AG04450 (cell line): Measurements from ENCODE around the gene NAB2. TPM values are rescaled to one million over a fixed set of nuclear protein-coding genes. Genes with fewer than 3 reads are reported as not detected.

Experiments
- CTCF ChIA-PET: fragments of 300-600, 350-600 bp; formaldehyde crosslinking; extraction: SDS; loops from one replicate; lab custom pipeline; 2022; ENCODE audit warnings: antibody characterized with exemption, inconsistent platforms; lab: Charles Lee
- POLR2A ChIA-PET: fragments of 350-600 bp; formaldehyde crosslinking; extraction: SDS; loops from one replicate; lab custom pipeline; 2021; ENCODE audit warnings: antibody characterized with exemption, inconsistent platforms; lab: Yijun Ruan, JAX
- DNase-seq: peaks from one replicate; pipeline ENCODE4 v3.0.0-alpha.2; 2011; ENCODE audit warnings: low read depth, low spot score
- H3K27ac ChIP-seq: one replicate; pipeline ENCODE4 v1.5.1; 2012; ENCODE audit warnings: low read depth, low read length, control low read depth
- H3K27me3 ChIP-seq: one replicate; pipeline ENCODE4 v1.6.0; 2012; ENCODE audit warnings: low read length; ENCODE audit not compliant: control insufficient read depth, insufficient read depth
- H3K4me3 ChIP-seq: 2 replicates; pipeline ENCODE4 v1.5.1; 2011; ENCODE audit warnings: mild to moderate bottlenecking, low read depth, low read length, control low read depth
- H3K9me3 ChIP-seq: 2 replicates; pipeline ENCODE4 v1.5.1; 2012; ENCODE audit warnings: low read length; ENCODE audit not compliant: control insufficient read depth, insufficient read depth
- CTCF ChIP-seq: IDR thresholded peaks from 2 replicates; pipeline ENCODE4 v1.5.1; 2011; ENCODE audit warnings: low read depth, low read length, control low read depth, inconsistent platforms
- polyA plus RNA-seq: library from polyadenylated mRNA; depleted of rRNA; stranded (reverse); fragments of >200 nt; gene quantifications from 2 replicates; pipeline ENCODE4 v1.2.3, GENCODE V29; 2011

Gene NAB2
- polyA plus RNA-seq, 1 experiment, result 46.4 TPM

GRCh38 chr12:57105011-57105753 is 16.3 kb downstream of the NAB2 start:
- no peak for TF ChIP-seq CTCF
- POLR2A ChIA-PET, result interaction anchor here (10.8 kb wide), 1 partner anchor 13 kb away, joined by 258 read pairs; the partner anchor contains the start of gene NAB2
- no peak overlapping the region for H3K27ac ChIP-seq
- H3K4me3 ChIP-seq, result no peak overlapping the region
- no peaks in the 10 kb centered on the region for H3K27me3 ChIP-seq
- DNase-seq, result no peak
- no peaks in the 10 kb centered on the region for H3K9me3 ChIP-seq
- CTCF ChIA-PET, result interaction anchor here (0.9 to 2.0 kb wide), 2 partner anchors 11 to 19 kb away, joined by 4 to 7 read pairs; no protein-coding TSS in a partner anchor

DNA sequence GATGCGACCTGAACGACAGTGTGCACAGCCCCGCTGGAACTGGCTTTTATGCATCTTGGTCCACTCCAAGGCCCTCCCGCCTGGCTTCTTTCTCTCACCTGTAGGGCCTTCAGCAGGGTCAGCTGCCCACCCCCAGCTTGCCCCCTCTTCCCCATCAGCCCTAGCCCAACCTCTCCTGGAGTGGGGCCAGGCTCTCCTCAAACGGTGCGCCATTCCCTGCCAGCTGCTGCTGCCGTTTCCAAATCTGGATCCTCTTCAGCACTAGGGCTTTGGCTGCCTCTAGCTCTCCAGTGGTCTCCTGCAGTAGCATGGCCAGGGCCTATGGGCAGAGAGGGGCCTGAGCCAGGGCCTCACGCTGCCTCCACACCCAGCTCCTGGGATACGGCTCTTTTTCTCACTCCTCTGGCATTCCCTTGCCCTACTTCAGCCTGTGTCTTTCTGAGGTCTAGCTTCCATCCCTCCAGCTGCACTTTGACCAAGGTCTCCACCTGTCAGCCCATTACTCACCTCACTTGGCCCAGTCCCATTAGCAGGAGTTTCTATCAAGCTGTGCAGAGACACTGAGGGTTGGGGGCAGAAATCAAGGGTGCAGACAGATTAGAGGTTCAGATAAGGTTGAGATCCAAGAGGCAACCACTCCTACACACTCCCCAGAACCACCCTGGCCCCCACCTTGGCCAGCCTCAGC is 17.3 kb downstream of the NAB2 start:
- POLR2A ChIA-PET, result interaction anchor here (10.8 kb wide), 1 partner anchor 14 kb away, joined by 258 read pairs; the partner anchor contains the start of gene NAB2
- CTCF ChIA-PET, result interaction anchor here (0.9 to 1.4 kb wide), 3 partner anchors 12 to 13 kb away, joined by 3 to 5 read pairs (median 4); no protein-coding TSS in a partner anchor
- DNase-seq, result no peak
- H3K27me3 ChIP-seq, result no peaks in the 10 kb centered on the region
- no peak for TF ChIP-seq CTCF
- no peak overlapping the region for H3K4me3 ChIP-seq
- H3K9me3 ChIP-seq, result no peaks in the 10 kb centered on the region
- no peak overlapping the region for H3K27ac ChIP-seq

DNA sequence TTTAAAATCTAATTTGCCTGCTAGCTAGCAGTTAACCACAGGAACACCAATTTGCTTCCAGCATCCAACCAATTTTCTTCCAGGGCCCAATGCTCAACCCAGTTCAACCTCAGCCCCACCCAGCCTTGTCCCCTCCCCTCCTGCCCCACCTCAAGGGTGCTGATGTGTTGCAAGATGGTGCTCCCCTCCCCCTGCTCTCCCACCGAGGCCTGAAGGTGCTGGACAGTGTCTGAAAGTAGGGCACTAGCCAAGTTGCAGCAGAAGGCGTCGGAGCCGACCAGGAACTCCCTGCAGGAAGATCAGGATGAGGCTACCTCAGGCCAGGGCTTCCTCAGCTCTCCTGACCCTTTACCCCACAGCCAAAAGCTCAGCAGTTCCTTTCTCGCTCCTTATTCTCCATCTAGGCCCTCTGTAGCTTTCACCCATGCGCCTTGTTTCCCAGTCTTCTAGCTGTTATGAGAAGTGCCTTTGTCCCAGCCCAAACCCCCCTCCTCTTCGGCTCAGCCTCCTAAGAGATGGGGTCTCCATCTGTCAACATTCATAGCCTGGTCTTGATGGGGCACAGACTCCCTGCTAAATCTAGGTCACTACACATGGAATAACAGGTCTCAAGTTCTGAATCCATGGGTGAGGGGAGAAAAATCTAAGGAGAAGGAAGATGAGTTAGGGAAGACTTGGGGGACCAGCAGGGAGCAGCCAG is 18.7 kb downstream of the NAB2 start:
- H3K9me3 ChIP-seq, result no peaks in the 10 kb centered on the region
- no peak overlapping the region for H3K27ac ChIP-seq
- DNase-seq, result no peak
- CTCF ChIA-PET, result interaction anchor here (1.0 to 2.5 kb wide), 4 partner anchors 14 to 38 kb away, joined by 3 to 12 read pairs (median 4); no protein-coding TSS in a partner anchor
- no peak overlapping the region for H3K4me3 ChIP-seq
- H3K27me3 ChIP-seq, result no peaks in the 10 kb centered on the region
- POLR2A ChIA-PET, result interaction anchor here (0.6 to 10.8 kb wide), 2 partner anchors 15 to 498 kb away, joined by 3 to 258 read pairs; partner anchors contain the start of gene NAB2
- TF ChIP-seq CTCF, result no peak

GRCh38 chr12:57109207-57110103 is 20.5 kb downstream of the NAB2 start:
- ChIA-PET POLR2A (interaction anchor here (1.0 to 10.8 kb wide), 2 partner anchors 17 to 40 kb away, joined by 4 to 258 read pairs; partner anchors contain the start of gene NAB2), CTCF (interaction anchor here (0.6 to 3.5 kb wide), 4 partner anchors 15 to 74 kb away, joined by 3 to 31 read pairs (median 16); no protein-coding TSS in a partner anchor)
- Histone ChIP-seq H3K27me3 (no peaks in the 10 kb centered on the region), H3K4me3 (peak overlapping the region; percentile 87), H3K9me3 (no peaks in the 10 kb centered on the region), H3K27ac (peak overlapping the region; percentile 57)
- no peak for TF ChIP-seq CTCF
- DNase-seq, result no peak
